SK-N-MC (cell line): ENCODE measurements around the gene BAHCC1.

Experiments used
- EZH2 ChIP-seq: fragments of 200-600 bp; sonication (generic); IDR thresholded peaks from one replicate; pipeline ENCODE4 v1.6.1; 2017; ENCODE audit warnings: antibody characterized with exemption
- FOXP2 ChIP-seq: optimal IDR thresholded peaks from 2 replicates; pipeline ENCODE3; 2011; ENCODE audit warnings: mild to moderate bottlenecking, moderate library complexity; ENCODE audit not compliant: insufficient read depth; ENCODE audit errors: extremely low read length, control extremely low read depth
- POLR2AphosphoS5 ChIP-seq: IDR thresholded peaks from 2 replicates; pipeline ENCODE4 v1.6.1; 2012; ENCODE audit warnings: mild to moderate bottlenecking, low read depth, low read length, borderline replicate concordance

DNA sequence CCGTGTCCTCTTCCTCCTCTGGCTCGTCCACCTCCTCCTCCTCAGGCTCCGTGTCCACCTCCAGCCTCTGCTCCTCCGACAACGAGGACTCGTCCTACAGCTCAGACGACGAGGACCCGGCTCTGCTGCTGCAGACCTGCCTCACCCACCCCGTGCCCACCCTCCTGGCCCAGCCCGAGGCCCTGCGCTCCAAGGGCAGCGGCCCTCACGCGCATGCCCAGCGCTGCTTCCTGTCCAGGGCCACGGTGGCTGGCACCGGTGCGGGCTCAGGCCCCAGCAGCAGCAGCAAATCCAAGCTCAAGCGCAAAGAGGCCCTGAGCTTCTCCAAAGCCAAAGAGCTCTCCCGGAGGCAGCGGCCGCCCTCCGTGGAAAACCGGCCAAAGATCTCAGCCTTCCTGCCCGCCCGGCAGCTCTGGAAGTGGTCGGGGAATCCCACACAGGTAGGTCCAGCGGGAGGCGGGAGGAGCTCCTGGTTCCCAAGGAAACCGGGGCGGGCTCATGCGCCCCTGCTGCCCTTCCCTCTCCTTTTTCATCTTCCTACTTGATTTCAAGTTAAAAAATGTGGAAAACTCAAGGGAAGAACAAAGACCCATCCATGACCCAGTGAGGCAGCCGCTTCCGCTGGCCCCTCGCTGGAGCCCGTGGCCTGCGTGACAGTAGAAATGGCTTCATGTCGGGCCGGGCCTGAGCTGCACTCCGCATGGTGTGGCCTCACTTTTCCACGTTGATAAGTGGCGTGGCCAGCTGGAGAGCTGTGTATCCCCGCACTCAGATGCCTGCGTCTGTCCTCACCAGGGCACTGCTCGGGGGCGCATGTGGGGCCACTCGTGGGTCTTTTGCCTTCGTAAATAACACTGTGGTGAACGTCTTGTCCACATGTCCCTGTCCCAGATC, 66.6 kb downstream of the BAHCC1 start:
- TF ChIP-seq POLR2AphosphoS5 = no peak
- TF ChIP-seq EZH2 = no peak
- no peak for TF ChIP-seq FOXP2
